ENCODE measurements around the gene OR3A3.

- TF ChIP-seq EZH2 (IDR thresholded peaks at IDR 0.05) = no peak
- TF ChIP-seq POLR2AphosphoS5 (IDR thresholded peaks at IDR 0.05; ENCODE audit: borderline replicate concordance, low read depth, low read length) = no peak
Measured at GRCh38 chr17:3415610-3416009, 4.4 kb downstream of the OR3A3 start.

Measured in SK-N-MC (cell line).